CD4-positive, alpha-beta T cell treated with Interleukin-10 for 1 hour (primary cell): ENCODE results near the gene NEAT1.

ENCODE experiments used
- DNase-seq: peaks from one replicate; pipeline ENCODE4 v3.0.0-alpha.2; 2020

NEAT1 gene

DNA sequence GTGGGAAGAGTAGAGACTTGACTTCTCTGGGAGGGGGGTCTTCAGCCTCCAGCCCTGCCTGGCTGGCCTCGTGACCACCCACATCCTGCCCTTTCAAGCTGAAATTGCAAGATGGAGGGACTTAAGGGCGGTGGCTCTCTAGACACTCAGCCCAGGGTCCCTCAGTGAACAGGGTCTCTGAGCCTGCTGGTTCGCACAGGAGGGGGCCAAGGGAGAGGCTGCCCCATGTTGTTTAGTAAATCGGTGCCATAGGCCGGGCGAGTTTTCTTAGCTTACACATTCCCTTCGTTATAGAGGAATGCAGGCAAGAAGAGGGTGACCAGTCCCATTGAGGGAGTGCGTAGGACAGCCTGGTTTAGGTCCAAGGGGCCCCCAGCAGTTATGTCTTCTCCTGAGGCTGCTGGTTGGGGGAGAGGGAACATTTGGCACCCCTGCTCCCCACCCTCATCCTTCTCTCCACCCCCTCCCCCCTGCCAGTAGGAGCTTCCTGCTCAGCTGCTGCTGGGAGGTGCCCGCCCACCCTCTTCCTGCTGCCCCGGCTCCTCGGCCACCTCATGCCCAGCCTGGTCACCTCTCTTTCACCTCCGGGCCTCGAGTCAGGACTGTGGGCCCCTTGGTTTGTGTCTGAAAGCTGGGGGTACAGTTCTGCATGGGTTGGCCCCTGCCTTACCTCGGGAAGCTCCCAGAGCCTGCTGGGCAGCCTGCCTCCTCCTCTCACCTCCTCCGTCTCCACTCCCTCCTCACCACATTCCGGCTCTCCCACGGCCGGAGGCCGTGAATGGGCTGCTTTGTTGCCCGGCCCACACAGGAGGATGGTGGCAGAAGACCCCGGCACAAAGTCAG is 32.3 kb upstream of the NEAT1 start:
- DNase-seq: no peak

DNA sequence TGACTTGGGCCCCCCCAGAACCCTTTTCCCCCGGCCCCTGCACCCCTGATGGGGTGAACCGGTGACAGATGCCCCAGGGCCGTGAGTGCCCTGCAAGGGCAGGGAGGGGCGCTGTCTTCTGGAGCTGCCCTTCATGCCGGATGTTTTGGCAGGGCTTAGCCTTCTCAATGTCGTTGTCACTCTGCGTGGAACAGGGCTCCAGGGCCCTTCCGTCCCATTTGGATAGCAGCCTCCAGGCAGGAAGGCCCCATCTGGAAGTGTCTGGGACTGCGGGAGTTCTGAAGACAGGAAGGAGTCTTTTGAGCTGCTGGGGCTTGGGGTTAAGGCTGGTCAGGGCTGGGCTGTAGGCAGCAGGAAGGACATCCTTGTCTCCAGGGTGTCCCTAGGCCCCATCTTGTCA is 31.6 kb upstream of the NEAT1 start:
- no peak for DNase-seq

GRCh38 chr11:65392186-65392829 is 30.3 kb upstream of the NEAT1 start:
- no peak for DNase-seq

GRCh38 chr11:65392899-65393298 is 29.7 kb upstream of the NEAT1 start:
- no peak for DNase-seq

- no peak for DNase-seq
These were observed 29.0 kb upstream of the NEAT1 start for GRCh38 chr11:65393513-65394079.

DNA sequence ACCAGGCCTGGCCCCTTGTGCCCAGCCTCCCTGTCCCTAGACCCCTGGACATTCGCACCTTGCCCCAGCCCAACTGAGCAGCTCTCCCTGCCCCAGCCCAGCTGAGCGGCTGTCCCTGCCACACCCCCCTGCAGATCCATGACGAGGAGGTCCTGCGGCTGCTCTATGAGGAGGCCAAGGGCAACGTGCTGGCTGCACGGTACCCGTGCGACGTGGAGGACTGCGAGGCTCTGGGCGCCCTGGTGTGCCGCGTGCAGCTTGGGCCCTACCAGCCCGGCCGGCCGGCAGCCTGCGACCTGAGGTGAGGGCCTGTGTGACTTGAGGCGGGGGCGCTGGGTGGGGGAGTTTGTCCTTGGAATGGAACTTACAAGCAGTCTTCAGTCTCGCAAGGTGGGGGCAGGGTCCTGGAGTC is 28.5 kb upstream of the NEAT1 start:
- DNase-seq: no peak

GRCh38 chr11:65395961-65396530 is 26.6 kb upstream of the NEAT1 start:
- no peak for DNase-seq

GRCh38 chr11:65396769-65397745 is 25.5 kb upstream of the NEAT1 start:
- no peak for DNase-seq

DNA sequence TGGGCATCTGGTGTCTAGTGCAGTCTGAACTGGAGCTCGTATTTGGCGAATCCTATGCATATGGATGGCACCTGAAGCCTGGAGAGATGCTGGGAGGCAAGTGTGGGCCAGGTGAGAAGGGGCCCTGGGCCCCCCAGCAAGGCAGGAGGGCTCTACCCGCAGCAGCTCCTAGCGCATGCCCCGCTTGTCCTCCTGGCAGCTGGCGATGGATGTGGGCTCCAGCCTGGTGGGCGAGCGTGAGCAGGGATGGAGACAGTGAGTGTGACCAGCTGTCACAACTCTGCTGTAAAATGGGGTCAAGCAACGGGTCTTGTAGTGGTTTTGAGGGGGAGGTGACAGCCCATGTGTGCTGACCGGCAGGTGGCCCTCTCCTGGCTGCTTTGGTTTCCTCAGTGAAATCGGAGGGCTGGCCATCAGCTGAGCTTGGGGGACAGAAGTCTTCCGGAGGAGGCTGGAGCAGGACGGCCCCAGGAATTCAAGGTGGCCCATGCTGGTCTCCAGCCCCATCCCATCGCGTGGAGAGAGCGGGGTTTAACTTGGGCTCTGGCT is 24.2 kb upstream of the NEAT1 start:
- no peak for DNase-seq

- no peak for DNase-seq
These were observed 23.3 kb upstream of the NEAT1 start for GRCh38 chr11:65399249-65399648.

DNA sequence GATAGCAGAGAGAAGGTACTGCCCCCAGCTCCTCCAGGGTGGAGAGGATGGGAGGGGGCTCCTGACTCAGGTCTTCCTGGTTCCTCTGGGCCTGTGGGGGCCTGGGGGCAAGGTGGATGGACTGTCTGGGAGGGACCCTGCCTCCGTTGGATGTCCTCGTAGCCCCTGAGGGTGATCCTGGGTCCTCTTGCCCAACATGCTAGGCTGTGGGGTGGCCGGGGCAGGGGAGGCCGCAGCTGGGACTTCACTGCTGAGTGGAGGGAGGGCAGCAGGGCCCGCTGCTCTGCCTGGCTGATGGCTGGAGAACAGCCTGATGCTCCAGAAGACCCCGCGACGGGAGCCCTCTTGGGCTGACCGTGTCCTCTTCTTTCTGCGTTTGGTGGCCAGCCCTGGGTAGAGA is 22.8 kb upstream of the NEAT1 start:
- DNase-seq: no peak

DNA sequence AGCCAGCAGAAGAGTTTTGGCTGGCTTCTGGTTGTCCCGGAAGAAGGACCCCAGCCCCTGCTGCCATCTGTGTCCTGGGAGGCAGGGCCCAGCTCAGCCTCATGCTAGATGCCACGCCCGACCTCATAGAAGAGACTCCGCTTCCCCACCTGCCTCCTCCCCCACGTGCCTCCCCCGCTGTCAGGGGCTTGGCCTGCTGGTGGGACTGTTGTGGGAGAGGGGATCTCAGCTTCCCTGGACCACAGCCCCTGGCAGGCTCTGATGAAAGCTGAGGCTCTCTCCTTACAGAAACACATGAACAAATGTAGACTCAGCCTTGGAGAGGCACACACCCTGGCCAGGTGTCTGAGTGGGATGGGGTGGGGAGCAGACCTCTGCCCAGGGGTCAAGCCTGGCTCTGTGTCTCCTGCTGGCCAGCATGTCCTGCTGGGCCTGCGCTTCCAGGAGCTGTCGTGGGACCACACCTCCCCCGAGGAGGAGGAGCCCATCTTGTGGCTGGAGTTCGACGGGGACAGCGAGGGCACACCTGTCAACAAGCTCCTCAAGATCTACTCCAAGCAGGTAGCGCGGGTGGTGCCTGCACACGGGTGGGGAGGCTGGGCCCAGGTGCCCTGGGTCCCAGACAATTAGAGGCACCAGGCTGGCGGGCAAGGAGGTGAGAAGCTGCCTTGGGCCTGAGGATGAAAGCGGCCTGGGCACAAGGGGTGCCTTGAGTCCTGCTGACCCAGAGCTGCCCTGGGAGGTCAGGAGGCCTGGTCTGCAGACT is 22.1 kb upstream of the NEAT1 start:
- DNase-seq: no peak

DNA sequence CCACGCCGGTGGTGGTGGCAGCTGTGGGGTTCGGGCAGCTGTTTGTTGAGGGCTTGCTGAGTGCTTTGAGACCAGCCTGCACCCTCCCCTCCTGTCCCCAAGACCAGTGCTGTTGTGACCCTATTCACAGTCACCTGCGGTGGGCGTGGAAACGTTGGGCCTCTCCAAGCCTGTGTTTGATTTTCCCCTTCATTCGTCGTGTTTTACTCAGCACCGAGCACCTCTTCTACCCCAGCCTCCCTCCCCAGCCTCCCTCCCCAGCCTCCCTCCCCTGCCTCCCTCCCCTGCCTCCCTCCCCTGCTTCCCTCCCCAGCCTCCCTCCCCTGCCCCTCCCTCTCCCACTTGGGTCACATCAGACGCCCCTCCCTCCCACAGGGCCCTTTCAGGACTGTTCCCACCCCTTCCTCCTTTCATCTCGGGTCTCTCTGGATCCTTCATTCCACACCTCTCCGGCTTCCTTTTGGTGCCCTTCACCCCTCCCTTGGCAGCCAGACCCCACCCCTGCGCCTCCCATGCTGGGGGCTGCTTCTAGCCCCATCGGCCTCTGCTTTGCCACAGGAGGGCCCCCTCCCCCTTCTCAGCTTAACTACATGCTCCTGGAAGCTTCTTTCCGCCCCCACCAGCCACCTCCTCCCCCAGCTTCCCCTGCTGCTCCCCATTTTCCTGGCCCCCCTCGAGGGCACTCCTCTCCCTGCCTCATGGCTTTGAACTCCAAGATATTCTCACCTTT is 21.4 kb upstream of the NEAT1 start:
- DNase-seq: no peak

GRCh38 chr11:65401803-65402248 is 20.8 kb upstream of the NEAT1 start:
- DNase-seq: no peak

GRCh38 chr11:65402790-65403189 is 19.8 kb upstream of the NEAT1 start:
- DNase-seq: no peak

DNA sequence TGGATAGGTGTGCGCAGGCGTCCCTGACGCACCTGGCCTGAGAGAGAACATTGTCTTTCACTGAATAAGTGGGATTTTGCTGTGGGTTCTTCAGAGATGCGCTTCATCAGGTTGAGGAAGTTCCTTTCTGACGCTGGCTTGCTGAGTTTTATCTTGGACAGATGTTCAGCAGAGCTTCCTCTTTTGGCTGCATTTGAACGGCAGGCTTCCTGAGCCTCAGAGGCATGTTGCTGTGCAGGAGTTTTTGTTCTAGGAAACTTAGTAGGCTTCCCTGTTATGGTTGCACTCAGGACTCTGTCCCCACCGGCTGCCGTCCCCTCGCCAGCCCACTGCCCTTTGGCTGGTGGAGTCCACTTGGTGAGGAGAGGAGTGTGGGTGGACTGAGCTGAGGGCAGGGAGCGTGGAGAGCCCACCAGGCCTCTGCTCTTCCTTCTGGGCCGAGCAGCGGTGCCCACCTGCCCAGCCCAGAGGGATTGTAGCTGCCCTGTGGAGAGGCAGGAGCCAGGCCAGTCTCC is 18.9 kb upstream of the NEAT1 start:
- peak; percentile 15 for DNase-seq

GRCh38 chr11:65404210-65404609 is 18.4 kb upstream of the NEAT1 start:
- no peak for DNase-seq

- no peak for DNase-seq
These were observed 17.8 kb upstream of the NEAT1 start for GRCh38 chr11:65404638-65405339.

- no peak for DNase-seq
These were observed 11.5 kb upstream of the NEAT1 start for GRCh38 chr11:65410936-65411680.
